ENCODE measurements around the gene CRISPLD2.

- TF ChIP-seq ZZZ3 (IDR thresholded peaks at IDR 0.05) = no peak
- TF ChIP-seq, protein P1, sequence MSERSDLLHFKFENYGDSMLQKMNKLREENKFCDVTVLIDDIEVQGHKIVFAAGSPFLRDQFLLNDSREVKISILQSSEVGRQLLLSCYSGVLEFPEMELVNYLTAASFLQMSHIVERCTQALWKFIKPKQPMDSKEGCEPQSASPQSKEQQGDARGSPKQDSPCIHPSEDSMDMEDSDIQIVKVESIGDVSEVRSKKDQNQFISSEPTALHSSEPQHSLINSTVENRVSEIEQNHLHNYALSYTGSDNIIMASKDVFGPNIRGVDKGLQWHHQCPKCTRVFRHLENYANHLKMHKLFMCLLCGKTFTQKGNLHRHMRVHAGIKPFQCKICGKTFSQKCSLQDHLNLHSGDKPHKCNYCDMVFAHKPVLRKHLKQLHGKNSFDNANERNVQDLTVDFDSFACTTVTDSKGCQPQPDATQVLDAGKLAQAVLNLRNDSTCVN (CRISPR knock-in tag; IDR thresholded peaks at IDR 0.05) = no peak
- TF ChIP-seq ETV6 (IDR thresholded peaks at IDR 0.05; ENCODE audit: borderline replicate concordance in 1 of 2, low read depth in 2 of 2, low read length in 1 of 2) = no peak
- no peak for TF ChIP-seq ETV6 (CRISPR knock-in tag; IDR thresholded peaks at IDR 0.05; ENCODE audit: borderline replicate concordance)
- TF ChIP-seq MAFK (IDR thresholded peaks at IDR 0.05; ENCODE audit: low read length) = no peak
- TF ChIP-seq HMG20B (CRISPR knock-in tag; IDR thresholded peaks at IDR 0.05) = no peak
- no peak for TF ChIP-seq PCBP2 (IDR thresholded peaks at IDR 0.05; ENCODE audit: low read depth, low read length, poor library complexity, severe bottlenecking)
- no peak for TF ChIP-seq ZFP30 (CRISPR knock-in tag; IDR thresholded peaks at IDR 0.05; ENCODE audit: borderline replicate concordance)
- TF ChIP-seq TAF1 (IDR thresholded peaks at IDR 0.05; ENCODE audit: control insufficient read depth, extremely low read depth, insufficient read depth, low read length, severe bottlenecking) = no peak
- TF ChIP-seq TARDBP (IDR thresholded peaks at IDR 0.05) = no peak
- TF ChIP-seq, protein P2, sequence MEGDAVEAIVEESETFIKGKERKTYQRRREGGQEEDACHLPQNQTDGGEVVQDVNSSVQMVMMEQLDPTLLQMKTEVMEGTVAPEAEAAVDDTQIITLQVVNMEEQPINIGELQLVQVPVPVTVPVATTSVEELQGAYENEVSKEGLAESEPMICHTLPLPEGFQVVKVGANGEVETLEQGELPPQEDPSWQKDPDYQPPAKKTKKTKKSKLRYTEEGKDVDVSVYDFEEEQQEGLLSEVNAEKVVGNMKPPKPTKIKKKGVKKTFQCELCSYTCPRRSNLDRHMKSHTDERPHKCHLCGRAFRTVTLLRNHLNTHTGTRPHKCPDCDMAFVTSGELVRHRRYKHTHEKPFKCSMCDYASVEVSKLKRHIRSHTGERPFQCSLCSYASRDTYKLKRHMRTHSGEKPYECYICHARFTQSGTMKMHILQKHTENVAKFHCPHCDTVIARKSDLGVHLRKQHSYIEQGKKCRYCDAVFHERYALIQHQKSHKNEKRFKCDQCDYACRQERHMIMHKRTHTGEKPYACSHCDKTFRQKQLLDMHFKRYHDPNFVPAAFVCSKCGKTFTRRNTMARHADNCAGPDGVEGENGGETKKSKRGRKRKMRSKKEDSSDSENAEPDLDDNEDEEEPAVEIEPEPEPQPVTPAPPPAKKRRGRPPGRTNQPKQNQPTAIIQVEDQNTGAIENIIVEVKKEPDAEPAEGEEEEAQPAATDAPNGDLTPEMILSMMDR (IDR thresholded peaks at IDR 0.05 in 2 of 3, conservative IDR thresholded peaks at IDR 0.05 in 1 of 3; ENCODE audit: insufficient read depth in 2 of 3, low read depth in 1 of 3, low read length in 3 of 3) = no peak
- no peak for TF ChIP-seq PHF8 (IDR thresholded peaks at IDR 0.05; ENCODE audit: borderline replicate concordance, low read length)
- TF ChIP-seq HINFP (tag; conservative IDR thresholded peaks at IDR 0.05; ENCODE audit: low read depth) = no peak
Observed at GRCh38 chr16:84911486-84912216, 91.9 kb downstream of the CRISPLD2 start.
